H1 (cell line): Measurements from ENCODE around the gene HSP90B1. TPM values are rescaled to one million over a fixed set of nuclear protein-coding genes. Genes with fewer than 3 reads are reported as not detected.

Source experiments
- SAP30 ChIP-seq: fragments of 300-600 bp; sonication (generic); IDR thresholded peaks from 2 replicates; pipeline ENCODE4 v1.7.1; 2012; ENCODE audit warnings: low read length, moderate library complexity, mild to moderate bottlenecking, inconsistent platforms; ENCODE audit not compliant: insufficient read depth, insufficient replicate concordance
- polyA plus RNA-seq, 7 experiments: library from polyadenylated mRNA; depleted of rRNA in 3 of 7; stranded (reverse) in 5 of 7; unstranded in 2 of 7; fragments of >200 nt in 5 of 7; fragments of 200-250 nt in 2 of 7; gene quantifications; 1 replicate in 5 of 7; 2 replicates in 1 of 7; 4 replicates in 1 of 7; pipeline versions ENCODE4 v1.2.1 to v1.2.3, GENCODE V29; 2011 to 2013; ENCODE audit warnings: missing spikeins in 2 of 7, mixed read lengths in 2 of 7
- total RNA-seq: library from RNA; stranded (reverse); fragmentation: NEBNext Ultra II Directional; extraction: Animal tissue kit (Norgen Biotek cat#: 25700); gene quantifications from 2 replicates; pipeline ENCODE4 v1.2.1, GENCODE V29; 2021

HSP90B1 gene
- total and polyA plus RNA-seq, 2 of the 8 experiments (the other 6 are each of a cell fraction or from before 2014, with no cell fraction given): 161 to 847 TPM

DNA sequence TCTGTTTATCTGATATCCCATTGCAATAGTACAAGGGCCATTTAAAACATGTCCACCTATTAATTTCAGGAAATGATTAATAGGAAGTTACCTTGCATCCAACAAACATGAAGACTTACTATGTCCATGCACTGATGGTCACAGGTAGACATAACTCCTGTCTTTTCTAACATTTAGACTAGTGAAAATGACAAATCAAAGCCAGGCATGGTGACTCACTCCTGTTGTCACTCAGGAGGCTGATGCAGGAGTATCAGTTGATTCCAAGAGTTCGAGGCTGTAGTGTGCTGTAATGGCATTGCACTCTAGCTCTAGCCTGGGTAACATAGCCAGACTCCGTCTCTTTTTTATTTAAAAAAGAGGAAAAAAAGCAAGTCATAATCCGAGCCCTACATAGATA, 14.8 kb downstream of the HSP90B1 start (continued):
- no peak for TF ChIP-seq SAP30
